Measurements from ENCODE around the gene PDILT.

- TF ChIP-seq POLR2AphosphoS5 (IDR thresholded peaks at IDR 0.05; ENCODE audit: low read depth, low read length) (no peak), POLR2A (IDR thresholded peaks at IDR 0.05; ENCODE audit: low read depth, low read length) (no peak), TAF1 (IDR thresholded peaks at IDR 0.05; ENCODE audit: low read depth, low read length) (no peak), SPI1 (IDR thresholded peaks at IDR 0.05; ENCODE audit: low read depth, low read length) (no peak), PAX5 (IDR thresholded peaks at IDR 0.05; ENCODE audit: insufficient read depth, low read length, severe bottlenecking) (no peak)
Observed at GRCh38 chr16:20380782-20381181, 23.8 kb downstream of the PDILT start.

Measured in GM12891 (cell line).